GM18499 (cell line): ENCODE data around the gene NUP37.

Source experiments
- ATAC-seq: cut with Tn5 transposase; IDR thresholded peaks from one replicate; pipeline ENCODE4 v1.9.1; 2021; ENCODE audit warnings: moderate number of reproducible peaks; ENCODE audit not compliant: insufficient read depth, unreplicated experiment

Gene NUP37

GRCh38 chr12:102033991-102034745, 85.7 kb downstream of the NUP37 start:
- ATAC-seq: no peak

- ATAC-seq: no peak
These were observed 88.1 kb downstream of the NUP37 start for GRCh38 chr12:102031852-102032251.

DNA sequence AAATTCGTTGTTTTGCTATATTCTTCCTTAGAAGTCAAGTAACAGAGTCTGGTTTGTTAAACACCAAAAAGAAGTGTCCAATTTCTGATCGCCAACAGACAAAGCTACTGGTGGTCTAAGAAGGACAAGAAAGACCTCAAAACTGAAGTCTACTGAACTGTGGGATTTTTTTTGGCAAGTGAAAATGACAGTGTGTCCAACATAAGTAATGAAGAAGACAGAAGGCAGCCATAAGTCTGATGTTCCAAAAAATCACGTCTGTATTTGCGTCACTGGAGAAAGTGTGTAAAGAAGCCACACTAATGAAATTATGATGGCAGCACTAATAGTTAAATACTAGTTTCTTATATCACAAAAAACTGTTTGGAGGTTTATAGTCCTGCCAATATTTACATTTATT, 90.8 kb downstream of the NUP37 start:
- ATAC-seq: no peak

GRCh38 chr12:102026728-102027127, 93.2 kb downstream of the NUP37 start:
- ATAC-seq: no peak

DNA sequence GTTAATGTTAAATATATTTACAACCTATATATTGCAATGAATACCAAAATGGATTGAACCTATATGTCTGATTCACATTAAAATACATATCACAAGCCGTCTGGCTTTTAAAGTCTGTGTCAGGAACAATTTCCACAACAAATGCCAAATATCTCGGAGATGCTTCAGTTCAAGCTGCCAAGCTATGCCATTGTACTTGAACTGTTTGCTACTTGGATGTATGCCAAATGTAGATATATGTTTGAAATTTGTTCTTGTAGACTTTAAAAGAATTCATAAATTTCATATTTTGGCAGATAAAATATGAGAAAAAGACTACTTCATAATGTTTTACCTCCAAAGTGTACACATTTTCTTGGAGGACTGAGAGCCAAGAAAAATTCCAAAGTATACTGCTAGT, 95.1 kb downstream of the NUP37 start:
- no peak for ATAC-seq

GRCh38 chr12:102023343-102023930, 96.5 kb downstream of the NUP37 start:
- no peak for ATAC-seq
